A549 treated with GW870086 at 1 μM for 4 hours (cell line): ENCODE measurements around the gene CD19. TPM values are rescaled to one million over a fixed set of nuclear protein-coding genes. Genes with fewer than 3 reads are reported as not detected.

ENCODE experiments used
- total RNA-seq: library from RNA; stranded (reverse); fragments of 200-300 nt; extraction: Qiagen RNA extraction; gene quantifications from 5 replicates; pipeline ENCODE4 v1.2.3, GENCODE V29; 2022; ENCODE audit warnings: low read depth

The CD19 gene
- not detected in 5 replicates for total RNA-seq

DNA sequence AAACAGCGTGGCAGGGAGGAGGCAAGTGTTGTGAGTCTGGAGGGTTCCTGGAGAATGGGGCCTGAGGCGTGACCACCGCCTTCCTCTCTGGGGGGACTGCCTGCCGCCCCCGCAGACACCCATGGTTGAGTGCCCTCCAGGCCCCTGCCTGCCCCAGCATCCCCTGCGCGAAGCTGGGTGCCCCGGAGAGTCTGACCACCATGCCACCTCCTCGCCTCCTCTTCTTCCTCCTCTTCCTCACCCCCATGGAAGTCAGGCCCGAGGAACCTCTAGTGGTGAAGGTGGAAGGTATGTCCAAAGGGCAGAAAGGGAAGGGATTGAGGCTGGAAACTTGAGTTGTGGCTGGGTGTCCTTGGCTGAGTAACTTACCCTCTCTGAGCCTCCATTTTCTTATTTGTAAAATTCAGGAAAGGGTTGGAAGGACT is at the start of gene CD19:
CD19 (plus strand) TSS at position 171 of the 425 bp plus-strand sequence; CDS start at position 201, 30 bp downstream.

DNA sequence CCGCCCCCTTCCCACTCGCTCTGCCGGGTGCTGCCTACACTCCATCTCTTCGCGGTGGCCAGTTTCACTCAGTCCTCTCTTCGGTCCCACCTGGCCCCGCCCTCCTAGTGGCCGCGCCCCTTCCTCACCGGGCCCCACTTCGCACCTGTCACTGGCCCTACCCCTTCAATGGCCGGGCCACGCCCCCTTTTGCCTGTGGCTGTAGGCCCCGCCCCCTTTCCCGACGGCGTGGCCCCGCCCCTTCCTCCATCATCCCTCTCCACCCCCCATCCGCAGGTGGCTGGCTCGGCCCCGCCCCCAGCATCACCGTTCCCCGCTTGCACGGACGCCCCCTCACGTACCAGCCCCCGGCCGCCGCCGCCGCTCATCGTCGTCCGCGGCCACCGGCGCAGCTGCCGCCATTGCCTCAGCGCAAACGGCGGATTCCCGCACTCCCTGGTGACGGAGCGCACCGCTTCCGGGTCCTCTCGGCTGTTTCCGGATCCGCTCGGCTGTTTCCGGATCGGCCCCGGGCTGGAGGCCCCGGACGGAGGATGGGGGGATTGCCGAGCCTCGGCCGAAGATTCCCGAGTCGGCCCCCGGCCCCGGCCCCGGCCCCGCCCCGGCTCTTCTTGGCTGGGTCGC is 6.9 kb upstream of the CD19 start, which contains the start of gene RABEP2:
RABEP2 (minus strand) TSS at position 477 of the 624 bp plus-strand sequence; CDS start at position 402, 75 bp downstream.

DNA sequence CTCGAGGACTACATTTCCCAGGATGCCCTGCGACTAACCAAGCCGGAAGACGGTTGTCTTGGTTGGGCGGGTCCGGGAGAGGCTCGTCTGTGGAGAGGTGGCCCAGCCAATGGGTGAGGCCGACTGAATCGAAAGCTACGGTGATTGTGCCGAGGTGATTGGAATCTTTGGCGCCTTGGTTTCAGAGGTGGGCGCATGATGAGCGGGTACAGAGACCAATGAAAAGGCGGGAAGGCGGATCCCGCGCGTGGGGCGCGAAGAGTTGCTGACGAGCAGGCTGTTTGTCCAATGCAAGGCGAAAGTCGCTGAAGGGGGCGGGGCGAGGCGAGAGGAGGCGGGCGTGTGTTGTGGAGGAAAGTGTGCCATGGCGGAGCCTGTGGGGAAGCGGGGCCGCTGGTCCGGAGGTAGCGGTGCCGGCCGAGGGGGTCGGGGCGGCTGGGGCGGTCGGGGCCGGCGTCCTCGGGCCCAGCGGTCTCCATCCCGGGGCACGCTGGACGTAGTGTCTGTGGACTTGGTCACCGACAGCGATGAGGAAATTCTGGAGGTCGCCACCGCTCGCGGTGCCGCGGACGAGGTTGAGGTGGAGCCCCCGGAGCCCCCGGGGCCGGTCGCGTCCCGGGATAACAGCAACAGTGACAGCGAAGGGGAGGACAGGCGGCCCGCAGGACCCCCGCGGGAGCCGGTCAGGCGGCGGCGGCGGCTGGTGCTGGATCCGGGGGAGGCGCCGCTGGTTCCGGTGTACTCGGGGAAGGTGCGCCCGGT is 19.1 kb downstream of the CD19 start, which contains the start of gene NFATC2IP:
NFATC2IP (plus strand) TSS at position 290 of the 762 bp plus-strand sequence; CDS start at position 365, 75 bp downstream.

DNA sequence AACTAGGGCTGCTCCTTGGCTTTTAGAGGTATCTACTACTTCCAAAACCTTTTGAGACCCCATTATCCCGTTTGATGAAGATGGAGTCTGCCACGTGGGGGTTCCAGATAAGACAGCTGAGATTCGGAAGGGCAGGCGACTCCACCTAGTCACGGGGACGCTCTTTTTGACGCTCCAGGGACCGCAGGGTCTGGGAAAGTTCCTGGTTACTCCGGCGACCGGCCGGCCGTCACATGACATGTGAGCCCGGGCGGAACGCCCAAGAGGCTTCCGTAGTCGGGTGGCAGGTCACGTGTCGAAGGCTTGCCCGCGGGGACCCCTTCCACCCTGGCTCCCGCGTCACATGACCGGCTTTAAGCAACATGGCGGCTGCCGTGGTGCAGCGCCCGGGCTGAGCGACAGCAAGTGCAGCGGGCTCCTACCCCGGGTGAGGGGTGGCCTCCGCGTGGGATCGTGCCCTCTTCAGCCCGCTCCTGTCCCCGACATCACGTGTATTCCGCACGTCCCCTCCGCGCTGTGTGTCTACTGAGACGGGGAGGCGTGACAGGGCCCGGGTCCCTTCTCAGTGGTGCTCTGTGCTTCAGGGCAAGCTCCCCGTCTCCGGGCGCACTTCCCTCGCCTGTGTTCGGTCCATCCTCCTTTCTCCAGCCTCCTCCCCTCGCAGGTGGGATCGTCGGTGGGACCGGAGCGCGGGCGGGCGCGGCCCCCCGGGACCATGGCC is 42.8 kb downstream of the CD19 start, which contains the start of gene SPNS1:
SPNS1 (plus strand) TSS at position 342 of the 721 bp plus-strand sequence; CDS start at position 716, 374 bp downstream.

GRCh38 chr16:28984619-28985135 is 52.9 kb downstream of the CD19 start, which contains the start of gene LAT:
Gene LAT (plus strand): TSS chr16:28985052. CDS start chr16:28985418, 366 bp downstream.

Other genes with a start within 250 kb of the CD19 start
- gene EIF3C, start 220.5 kb upstream of the CD19 start, total RNA-seq = 188 to 398 TPM (median 344 TPM) in 5 replicates
- 1.3 to 1.7 TPM (median 1.4 TPM) in 5 replicates for gene NPIPB9, start 180.2 kb upstream of the CD19 start, total RNA-seq
- gene ATXN2L, start 109.0 kb upstream of the CD19 start, total RNA-seq = 88.7 to 128 TPM (median 123 TPM) in 5 replicates
- 220 to 315 TPM (median 293 TPM) in 5 replicates for gene TUFM, start 85.6 kb upstream of the CD19 start, total RNA-seq
- gene SH2B1, start 68.1 kb upstream of the CD19 start, total RNA-seq = 23.4 to 30.8 TPM (median 29.5 TPM) in 5 replicates
- gene ATP2A1, start 53.5 kb upstream of the CD19 start, total RNA-seq = 1.7 to 4.8 TPM (median 2.1 TPM) in 5 replicates
- gene RABEP2, start 6.7 kb upstream of the CD19 start, total RNA-seq = 9.0 to 10.3 TPM (median 9.6 TPM) in 5 replicates
- 18.9 to 27.3 TPM (median 25.7 TPM) in 5 replicates for gene NFATC2IP, start 19.0 kb downstream of the CD19 start, total RNA-seq
- gene SPNS1, start 42.8 kb downstream of the CD19 start, total RNA-seq = 54.4 to 74.8 TPM (median 72.6 TPM) in 5 replicates
- gene LAT, start 53.1 kb downstream of the CD19 start, total RNA-seq = 3.1 to 5.2 TPM (median 4.2 TPM) in 5 replicates